HG03354 (cell line): ENCODE results near the gene DCTN1.

Source experiments
- ATAC-seq: cut with Tn5 transposase; IDR thresholded peaks from one replicate; pipeline ENCODE4 v1.9.1; 2021; ENCODE audit warnings: mild to moderate bottlenecking; ENCODE audit not compliant: unreplicated experiment, poor library complexity, severe bottlenecking

DCTN1 gene

DNA sequence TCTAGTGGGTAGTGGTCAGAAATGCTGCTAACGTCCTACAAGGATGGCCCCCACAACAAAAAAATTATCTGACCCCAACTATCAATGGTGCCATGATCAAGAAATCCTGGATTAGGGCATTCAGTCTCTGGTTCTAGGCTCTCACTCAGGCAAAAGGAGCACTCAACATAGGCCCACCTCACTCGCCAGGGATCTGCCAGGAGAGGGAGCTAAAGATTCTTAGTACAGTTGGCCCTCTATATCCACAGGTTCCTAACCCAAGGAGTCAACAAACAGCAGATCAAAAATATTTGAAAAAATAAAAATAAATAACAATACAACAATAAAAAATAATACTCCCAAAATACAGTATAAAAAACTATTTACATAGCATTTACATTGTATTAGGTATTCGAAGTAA is 46.9 kb downstream of the DCTN1 start:
- no peak for ATAC-seq

DNA sequence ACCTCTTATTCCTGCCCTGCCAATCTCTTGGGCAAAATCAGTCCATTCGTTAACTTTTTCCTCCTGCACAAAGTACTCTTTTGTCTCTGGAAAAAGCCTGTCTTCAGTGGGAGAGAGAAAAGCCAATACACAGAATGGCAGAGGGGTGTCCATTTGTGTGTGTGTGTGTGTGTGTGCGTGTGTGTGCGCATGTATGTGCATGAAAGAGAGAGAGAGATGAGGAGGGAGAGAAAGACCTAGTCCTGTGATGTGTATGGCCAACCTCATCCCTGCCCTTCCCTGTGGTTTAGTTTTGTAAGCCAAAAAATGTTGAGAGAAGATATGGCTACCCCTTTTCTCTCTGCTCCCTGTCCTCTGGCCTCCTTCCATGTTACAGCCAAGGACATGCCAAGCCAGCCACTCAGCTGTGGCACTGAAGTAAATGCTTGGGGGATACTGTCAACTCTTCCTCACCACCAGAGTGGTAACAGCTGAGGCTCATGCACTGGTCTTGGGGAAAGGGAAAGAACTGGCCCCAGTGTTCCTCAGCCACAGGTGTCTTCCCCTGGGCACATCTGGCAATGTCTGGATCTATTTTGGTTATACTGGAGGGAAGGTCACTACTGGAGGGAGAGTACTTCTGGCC is 47.4 kb downstream of the DCTN1 start:
- no peak for ATAC-seq

- ATAC-seq, result no peak
Observed at GRCh38 chr2:74328573-74328972, 51.5 kb downstream of the DCTN1 start.

- ATAC-seq, result no peak
Observed at GRCh38 chr2:74328074-74328473, 52.0 kb downstream of the DCTN1 start.

- no peak for ATAC-seq
Observed at GRCh38 chr2:74327627-74328026, 52.5 kb downstream of the DCTN1 start.

- ATAC-seq, result no peak
Observed at GRCh38 chr2:74327199-74327598, 52.9 kb downstream of the DCTN1 start.

- no peak for ATAC-seq
Observed at GRCh38 chr2:74325815-74326214, 54.3 kb downstream of the DCTN1 start.

DNA sequence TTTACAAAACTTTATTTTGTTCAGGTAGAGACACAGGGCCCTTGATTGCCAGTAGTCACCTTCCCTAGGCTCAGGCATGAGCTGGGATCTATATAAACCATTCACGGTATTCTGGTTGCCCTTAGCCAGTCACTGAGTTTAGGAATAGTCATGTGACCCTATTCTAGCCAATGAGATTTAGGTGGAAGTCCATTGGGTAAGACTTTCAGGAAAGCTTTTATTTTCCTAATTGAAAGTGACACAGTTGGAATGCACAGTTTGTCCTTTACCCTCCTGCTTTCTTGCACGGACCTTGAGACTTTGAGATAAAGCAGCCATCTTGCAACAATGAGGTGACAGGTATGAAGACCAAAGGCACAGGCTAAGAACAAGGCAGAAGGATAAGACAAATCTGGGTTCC is 58.4 kb downstream of the DCTN1 start:
- ATAC-seq, result no peak

GRCh38 chr2:74317701-74318100 is 62.4 kb downstream of the DCTN1 start:
- ATAC-seq, result no peak

DNA sequence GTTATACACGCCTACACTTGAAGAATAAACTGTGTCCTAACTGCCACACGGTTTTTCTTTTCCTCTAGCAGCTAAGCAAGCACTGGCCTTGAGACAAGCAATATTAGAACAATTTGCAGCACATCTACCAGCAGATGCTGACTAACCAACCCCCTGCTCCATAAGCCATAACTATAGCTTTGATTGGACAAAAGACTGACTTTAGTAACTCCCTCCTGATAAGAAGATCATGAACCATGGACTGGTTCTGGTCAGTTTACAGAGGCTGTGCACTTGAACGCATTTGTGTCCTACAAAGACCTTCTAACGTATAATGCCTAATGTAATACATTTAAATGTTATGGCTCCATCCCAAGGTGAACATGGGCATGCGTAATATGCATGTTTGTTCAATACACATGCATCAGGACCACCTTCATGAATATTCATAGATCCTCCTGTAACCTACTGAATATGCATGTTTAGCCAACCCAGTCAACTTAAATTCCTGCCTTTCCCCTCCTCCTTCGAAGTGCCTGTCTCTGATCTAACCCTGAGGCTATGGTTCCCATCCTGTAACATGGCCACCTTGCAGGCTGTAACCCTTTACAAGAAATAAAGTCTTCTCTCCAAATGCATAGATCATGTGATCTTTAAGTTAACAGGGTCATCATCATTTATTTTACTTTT is 63.4 kb downstream of the DCTN1 start:
- no peak for ATAC-seq

DNA sequence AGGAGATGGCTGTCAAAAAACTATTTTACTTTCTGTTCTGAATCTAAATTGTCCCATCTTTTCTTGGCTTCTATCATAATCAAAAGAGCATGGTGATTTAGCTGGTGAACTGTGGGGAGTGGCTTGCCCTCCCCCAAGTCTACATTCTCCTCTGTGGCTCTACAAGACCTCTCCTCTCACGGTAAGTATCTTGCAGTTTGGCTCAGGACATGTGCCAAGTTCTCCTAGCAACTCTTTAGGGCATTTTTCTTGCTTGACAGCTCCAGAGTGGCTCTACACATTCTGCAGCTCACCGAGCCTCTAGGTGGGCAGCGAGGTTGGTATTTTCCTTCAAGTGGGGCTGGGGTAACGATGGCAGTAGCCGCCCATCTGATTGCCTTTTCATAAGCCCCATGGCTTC is 66.0 kb downstream of the DCTN1 start:
- no peak for ATAC-seq

DNA sequence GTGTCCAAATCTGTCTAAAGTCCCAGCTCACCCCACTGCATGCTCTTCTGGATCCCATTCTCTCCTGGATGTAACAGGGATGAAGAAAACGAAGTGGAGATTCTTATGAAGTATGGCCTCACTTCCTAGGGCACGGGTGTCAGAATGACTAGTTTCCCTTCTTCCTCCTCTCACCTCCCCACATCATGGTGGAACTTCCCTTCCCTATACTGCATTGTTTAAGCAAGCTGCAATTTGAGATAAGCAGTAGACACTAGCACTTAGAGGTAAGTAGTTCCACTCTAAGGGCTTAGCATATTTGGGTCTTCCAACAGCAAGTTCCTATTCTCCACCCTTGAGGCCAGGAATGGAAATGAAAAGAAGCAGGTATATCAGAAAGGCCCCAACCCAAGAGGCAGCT is 66.6 kb downstream of the DCTN1 start:
- no peak for ATAC-seq

DNA sequence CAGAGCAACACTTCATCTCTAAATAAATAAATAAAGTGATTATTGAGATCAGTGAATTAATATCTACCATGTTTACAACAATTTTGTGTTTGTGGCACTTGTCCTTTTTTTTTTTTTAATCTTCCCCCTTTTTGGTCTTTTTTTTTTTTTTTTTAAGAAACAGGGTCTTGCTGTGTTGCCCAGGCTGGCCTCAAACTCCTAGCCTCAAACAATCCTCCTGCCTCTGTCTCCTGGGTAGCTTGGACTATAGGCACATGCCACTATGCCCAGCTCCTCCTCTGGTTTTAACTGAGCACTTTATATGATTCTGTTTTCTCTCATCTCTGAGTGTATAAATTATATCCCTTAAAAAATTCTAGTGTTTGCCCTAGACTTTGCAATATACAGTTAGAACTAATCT is 67.2 kb downstream of the DCTN1 start:
- no peak for ATAC-seq
